CD4-positive, alpha-beta T cell (primary cell): ENCODE measurements around the gene FBN2. TPM values are rescaled to one million over a fixed set of nuclear protein-coding genes. Genes with fewer than 3 reads are reported as not detected.

ENCODE experiments used
- ATAC-seq: fragments of 200-7000 bp; cut with Tn5 transposase; one replicate; pipeline ENCODE4 v1.10.0; 2022; ENCODE audit warnings: mild to moderate bottlenecking; ENCODE audit not compliant: poor library complexity
- CTCF ChIA-PET: fragments of 350-600 bp; sonication (Branson Sonifier 250); formaldehyde crosslinking; loops from one replicate; lab custom pipeline; 2021; ENCODE audit warnings: antibody characterized with exemption, inconsistent platforms; lab: Charles Lee
- POLR2A ChIA-PET: fragments of 350-600 bp; sonication (Branson Sonifier 250); formaldehyde crosslinking; loops from one replicate; lab custom pipeline; 2021; ENCODE audit warnings: antibody characterized with exemption, inconsistent platforms; lab: Charles Lee
- DNase-seq, 14 experiments: peaks; one replicate each; pipeline ENCODE4 v3.0.0-alpha.2; 2013 to 2020; ENCODE audit warnings: mixed read lengths in 2 of 14
- H3K27ac ChIP-seq, 2 donors: one replicate each; pipeline versions ENCODE4 v1.5.1 to v1.7.0; 2013; ENCODE audit warnings: low read length in 2 of 2, low read depth in 1 of 2, mild to moderate bottlenecking in 1 of 2
- H3K27me3 ChIP-seq, 2 experiments: 1 replicate in 1 of 2; 2 replicates in 1 of 2; pipeline versions ENCODE4 v1.6.1 to v1.7.0; 2013; ENCODE audit warnings: low read length in 2 of 2, control low read depth in 1 of 2, mild to moderate bottlenecking in 1 of 2, moderate library complexity in 1 of 2; ENCODE audit not compliant: insufficient read depth in 2 of 2, control insufficient read depth in 1 of 2
- H3K36me3 ChIP-seq: one replicate; pipeline ENCODE4 v1.6.1; 2013; ENCODE audit warnings: low read length, control low read depth; ENCODE audit not compliant: insufficient read depth
- H3K4me1 ChIP-seq: one replicate; pipeline ENCODE4 v1.6.1; 2013; ENCODE audit warnings: low read length, control low read depth; ENCODE audit not compliant: insufficient read depth
- H3K4me3 ChIP-seq: one replicate; pipeline ENCODE4 v1.5.1; 2013; ENCODE audit warnings: mild to moderate bottlenecking, low read length, moderate library complexity
- H3K9me3 ChIP-seq, 2 experiments: 1 replicate in 1 of 2; 2 replicates in 1 of 2; pipeline versions ENCODE4 v1.6.1 to v1.7.0; 2013; ENCODE audit warnings: low read length in 2 of 2, mild to moderate bottlenecking in 2 of 2, control low read depth in 1 of 2, moderate library complexity in 1 of 2; ENCODE audit not compliant: control insufficient read depth in 1 of 2, insufficient read depth in 1 of 2
- H3K27ac Mint-ChIP-seq: one replicate; pipeline ENCODE4 v1.8.0; 2020; ENCODE audit warnings: mixed read lengths
- H3K27me3 Mint-ChIP-seq: one replicate; pipeline ENCODE4 v1.8.0; 2021; ENCODE audit warnings: mixed read lengths
- H3K36me3 Mint-ChIP-seq: one replicate; pipeline ENCODE4 v1.8.0; 2021; ENCODE audit warnings: low read depth, mixed read lengths
- H3K4me1 Mint-ChIP-seq: one replicate; pipeline ENCODE4 v1.8.0; 2021; ENCODE audit warnings: low read depth, mixed read lengths
- H3K4me3 Mint-ChIP-seq: one replicate; pipeline ENCODE4 v1.8.0; 2020; ENCODE audit warnings: mild to moderate bottlenecking, mixed read lengths
- H3K9me3 Mint-ChIP-seq: one replicate; pipeline ENCODE4 v1.8.0; 2020; ENCODE audit warnings: mixed read lengths
- intact Hi-C, 2 experiments: fragments of 100-400 bp; cut with DNase I in 1 of 2; cut with micrococcal nuclease in 1 of 2; formaldehyde crosslinking; loops; one replicate each; pipeline versions ENCODE4 v1.15.1 to v1.9.0; 2023 to 2025; cut with DNase I, micrococcal nuclease
- total RNA-seq, 174 experiments: library from RNA in 2 of 174; stranded (reverse) in 2 of 174; gene quantifications; one replicate each; pipeline ENCODE4 v1.2.3 and lab custom pipeline; 2021 to 2026
- TF ChIP-seq, protein P1 (sequence below): fragments of 200-600 bp; IDR thresholded peaks from one replicate; pipeline ENCODE4 v1.8.0; 2022; ENCODE audit warnings: antibody characterized with exemption, mild to moderate bottlenecking

FBN2 gene
- total RNA-seq, 2 experiments from 2014 or later: 0.06 TPM; not detected in 1

DNA sequence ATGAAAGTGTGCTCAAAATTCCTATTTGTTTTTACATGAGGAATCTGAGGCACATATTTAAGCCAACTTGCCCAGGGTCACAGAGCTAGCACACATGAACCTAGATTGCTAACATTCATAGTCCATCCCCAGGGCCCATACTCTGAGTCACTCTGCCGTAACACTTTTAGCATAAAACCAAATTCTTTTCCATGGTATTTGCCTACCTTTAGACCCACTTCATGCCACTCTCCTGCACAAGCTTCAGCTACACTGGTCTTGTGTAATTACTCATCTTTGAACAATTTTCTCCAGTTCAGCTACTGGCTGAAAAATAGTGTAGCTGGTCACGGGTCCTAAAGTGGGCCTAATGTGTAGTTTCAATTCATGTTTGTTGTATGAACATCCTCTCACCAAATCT, 253.8 kb downstream of the FBN2 start:
- Histone ChIP-seq H3K4me1 (no peaks in the 10 kb centered on the region), H3K9me3 (no peaks in the 10 kb centered on the region), H3K27ac (no peak overlapping the region), H3K27me3 (no peaks in the 10 kb centered on the region), H3K4me3 (no peak overlapping the region), H3K36me3 (no peaks in the 10 kb centered on the region)
- Mint-ChIP-seq H3K27me3 (no peaks in the 10 kb centered on the region), H3K36me3 (no peaks in the 10 kb centered on the region), H3K4me1 (no peaks in the 10 kb centered on the region), H3K4me3 (no peak overlapping the region), H3K9me3 (no peaks in the 10 kb centered on the region), H3K27ac (no peak overlapping the region)
- intact Hi-C loops: no loop called here
- TF ChIP-seq, protein P1, sequence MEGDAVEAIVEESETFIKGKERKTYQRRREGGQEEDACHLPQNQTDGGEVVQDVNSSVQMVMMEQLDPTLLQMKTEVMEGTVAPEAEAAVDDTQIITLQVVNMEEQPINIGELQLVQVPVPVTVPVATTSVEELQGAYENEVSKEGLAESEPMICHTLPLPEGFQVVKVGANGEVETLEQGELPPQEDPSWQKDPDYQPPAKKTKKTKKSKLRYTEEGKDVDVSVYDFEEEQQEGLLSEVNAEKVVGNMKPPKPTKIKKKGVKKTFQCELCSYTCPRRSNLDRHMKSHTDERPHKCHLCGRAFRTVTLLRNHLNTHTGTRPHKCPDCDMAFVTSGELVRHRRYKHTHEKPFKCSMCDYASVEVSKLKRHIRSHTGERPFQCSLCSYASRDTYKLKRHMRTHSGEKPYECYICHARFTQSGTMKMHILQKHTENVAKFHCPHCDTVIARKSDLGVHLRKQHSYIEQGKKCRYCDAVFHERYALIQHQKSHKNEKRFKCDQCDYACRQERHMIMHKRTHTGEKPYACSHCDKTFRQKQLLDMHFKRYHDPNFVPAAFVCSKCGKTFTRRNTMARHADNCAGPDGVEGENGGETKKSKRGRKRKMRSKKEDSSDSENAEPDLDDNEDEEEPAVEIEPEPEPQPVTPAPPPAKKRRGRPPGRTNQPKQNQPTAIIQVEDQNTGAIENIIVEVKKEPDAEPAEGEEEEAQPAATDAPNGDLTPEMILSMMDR: no peak
- POLR2A ChIA-PET: no interaction called here
- DNase-seq: no peak
- no peak for ATAC-seq
- CTCF ChIA-PET: no interaction called here

GRCh38 chr5:128279345-128279744, 258.7 kb downstream of the FBN2 start:
- no peak overlapping the region for H3K27ac ChIP-seq

DNA sequence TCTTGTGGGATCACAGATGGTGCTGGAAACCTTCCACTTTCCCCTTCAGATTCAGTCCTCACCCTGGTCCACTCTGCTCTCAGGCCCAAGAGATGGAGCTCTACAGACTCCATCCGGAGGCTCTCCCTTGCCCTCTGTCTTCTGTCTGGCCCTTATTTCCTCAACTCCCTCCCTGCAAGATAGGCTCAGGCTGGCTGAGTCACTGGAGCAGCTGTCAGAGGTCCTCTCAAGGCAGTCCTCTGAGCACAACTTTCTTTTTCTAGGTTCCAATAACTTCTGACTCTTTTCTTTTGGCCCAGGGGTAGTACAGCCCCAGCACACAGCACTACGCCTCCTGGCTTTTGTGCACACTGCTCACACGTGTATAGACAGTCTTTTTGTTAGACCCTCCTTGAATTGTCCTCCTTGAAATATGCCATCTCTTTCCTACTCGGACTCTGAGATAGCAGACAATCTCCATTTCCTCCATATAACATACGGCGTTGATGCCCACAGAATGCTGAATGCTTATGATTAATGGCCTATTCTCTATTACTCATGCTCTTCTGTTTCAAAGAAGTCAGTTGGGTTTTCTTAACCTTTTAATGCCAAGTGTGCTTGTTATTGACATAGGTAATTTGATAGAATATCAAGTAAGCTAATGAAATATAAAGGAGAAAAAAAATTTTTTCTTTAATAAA, 261.4 kb downstream of the FBN2 start:
- Mint-ChIP-seq H3K4me1 (no peaks in the 10 kb centered on the region), H3K9me3 (no peaks in the 10 kb centered on the region), H3K27me3 (no peaks in the 10 kb centered on the region), H3K36me3 (no peaks in the 10 kb centered on the region), H3K4me3 (no peak overlapping the region), H3K27ac (no peak overlapping the region)
- ATAC-seq (no peak), DNase-seq (no peak)
- POLR2A ChIA-PET: no interaction called here
- no peaks in the 10 kb centered on the region for H3K9me3 ChIP-seq
- no peaks in the 10 kb centered on the region for H3K36me3 ChIP-seq
- no peaks in the 10 kb centered on the region for H3K4me1 ChIP-seq
- TF ChIP-seq, protein P1: no peak
- no peak overlapping the region for H3K27ac ChIP-seq
- H3K27me3 ChIP-seq: no peaks in the 10 kb centered on the region
- no peak overlapping the region for H3K4me3 ChIP-seq
- CTCF ChIA-PET: no interaction called here
- intact Hi-C loops: no loop called here

More at GRCh38 chr5:128279345-128279744, 258.7 kb downstream of the FBN2 start:
- Histone ChIP-seq H3K9me3 (no peaks in the 10 kb centered on the region), H3K4me1 (no peaks in the 10 kb centered on the region), H3K27me3 (no peaks in the 10 kb centered on the region), H3K4me3 (no peak overlapping the region), H3K36me3 (no peaks in the 10 kb centered on the region)
- POLR2A ChIA-PET: no interaction called here
- H3K36me3 Mint-ChIP-seq: no peaks in the 10 kb centered on the region
- intact Hi-C loops: no loop called here
- H3K4me3 Mint-ChIP-seq: no peak overlapping the region
- TF ChIP-seq, protein P1: no peak
- H3K27me3 Mint-ChIP-seq: no peaks in the 10 kb centered on the region
- no peaks in the 10 kb centered on the region for H3K4me1 Mint-ChIP-seq
- ATAC-seq (no peak), DNase-seq (no peak)
- CTCF ChIA-PET: no interaction called here
- no peak overlapping the region for H3K27ac Mint-ChIP-seq
- no peaks in the 10 kb centered on the region for H3K9me3 Mint-ChIP-seq
